Measurements from ENCODE around the gene UMODL1. TPM values are rescaled to one million over a fixed set of nuclear protein-coding genes. Genes with fewer than 3 reads are reported as not detected.

The UMODL1 gene
- total and polyA plus RNA-seq, 10 of the 15 experiments (the other 5 are each of a cell fraction or from before 2014, with no cell fraction given) = 0.01 to 0.11 (median 0.03) TPM; not detected in 5

DNA sequence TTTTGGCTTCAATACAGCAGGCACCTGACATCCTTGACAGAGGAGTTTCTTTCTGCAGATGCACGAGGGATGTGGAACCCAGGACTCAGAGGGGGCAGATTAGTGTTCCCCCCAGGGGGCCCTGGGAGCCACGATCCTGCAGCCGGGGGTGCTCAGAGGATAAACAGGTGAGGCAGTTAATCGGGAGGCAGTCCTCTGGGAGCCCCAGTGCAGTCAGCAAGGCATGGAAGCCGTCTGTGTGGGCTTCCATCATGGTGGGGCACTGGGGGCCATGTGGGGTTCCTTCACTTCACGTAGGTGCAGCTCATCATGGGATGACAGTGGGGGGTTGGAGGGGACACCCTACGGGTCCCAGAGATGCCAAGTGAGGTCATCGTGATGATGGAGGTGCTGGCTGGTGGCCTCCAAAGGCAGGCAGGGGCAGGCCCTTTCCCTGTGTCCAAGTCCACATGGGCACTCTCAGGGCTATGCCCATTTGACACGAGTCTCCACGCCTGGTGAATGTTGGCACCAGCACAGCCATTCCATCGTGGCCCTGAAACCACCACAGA lies 88.5 kb downstream of the UMODL1 start:
- no peak for FAIRE-seq
- TF ChIP-seq MEF2A (IDR thresholded peaks at IDR 0.05; ENCODE audit: insufficient read depth, low read depth, low read length) (no peak), BRCA1 (IDR thresholded peaks at IDR 0.05; ENCODE audit: low read depth, low read length) (no peak), MLLT1 (IDR thresholded peaks at IDR 0.05) (no peak), FOS (IDR thresholded peaks at IDR 0.05; ENCODE audit: borderline replicate concordance, extremely low read depth, insufficient read length) (no peak), KDM1A (IDR thresholded peaks at IDR 0.05; ENCODE audit: borderline replicate concordance) (no peak), ATF7 (IDR thresholded peaks at IDR 0.05; ENCODE audit: low read depth) (no peak), KLF5 (IDR thresholded peaks at IDR 0.05; ENCODE audit: partially characterized antibody) (no peak), STAT1 (conservative IDR thresholded peaks at IDR 0.05) (no peak), REST (IDR thresholded peaks at IDR 0.05; ENCODE audit: low read depth, low read length) (no peak), IKZF1 (conservative IDR thresholded peaks at IDR 0.05) (no peak), NR2C1 (IDR thresholded peaks at IDR 0.05) (no peak), TBL1XR1 (IDR thresholded peaks at IDR 0.05; ENCODE audit: low read depth, low read length) (no peak), RBBP5 (conservative IDR thresholded peaks at IDR 0.05) (no peak), ZNF274 (IDR thresholded peaks at IDR 0.05; ENCODE audit: insufficient read depth, insufficient read length) (no peak), ZNF207 (IDR thresholded peaks at IDR 0.05; ENCODE audit: borderline replicate concordance) (no peak), MEF2B (IDR thresholded peaks at IDR 0.05; ENCODE audit: partially characterized antibody, poor library complexity, severe bottlenecking) (no peak), HCFC1 (IDR thresholded peaks at IDR 0.05; ENCODE audit: low read length) (no peak)
- TF ChIP-seq, protein P1, sequence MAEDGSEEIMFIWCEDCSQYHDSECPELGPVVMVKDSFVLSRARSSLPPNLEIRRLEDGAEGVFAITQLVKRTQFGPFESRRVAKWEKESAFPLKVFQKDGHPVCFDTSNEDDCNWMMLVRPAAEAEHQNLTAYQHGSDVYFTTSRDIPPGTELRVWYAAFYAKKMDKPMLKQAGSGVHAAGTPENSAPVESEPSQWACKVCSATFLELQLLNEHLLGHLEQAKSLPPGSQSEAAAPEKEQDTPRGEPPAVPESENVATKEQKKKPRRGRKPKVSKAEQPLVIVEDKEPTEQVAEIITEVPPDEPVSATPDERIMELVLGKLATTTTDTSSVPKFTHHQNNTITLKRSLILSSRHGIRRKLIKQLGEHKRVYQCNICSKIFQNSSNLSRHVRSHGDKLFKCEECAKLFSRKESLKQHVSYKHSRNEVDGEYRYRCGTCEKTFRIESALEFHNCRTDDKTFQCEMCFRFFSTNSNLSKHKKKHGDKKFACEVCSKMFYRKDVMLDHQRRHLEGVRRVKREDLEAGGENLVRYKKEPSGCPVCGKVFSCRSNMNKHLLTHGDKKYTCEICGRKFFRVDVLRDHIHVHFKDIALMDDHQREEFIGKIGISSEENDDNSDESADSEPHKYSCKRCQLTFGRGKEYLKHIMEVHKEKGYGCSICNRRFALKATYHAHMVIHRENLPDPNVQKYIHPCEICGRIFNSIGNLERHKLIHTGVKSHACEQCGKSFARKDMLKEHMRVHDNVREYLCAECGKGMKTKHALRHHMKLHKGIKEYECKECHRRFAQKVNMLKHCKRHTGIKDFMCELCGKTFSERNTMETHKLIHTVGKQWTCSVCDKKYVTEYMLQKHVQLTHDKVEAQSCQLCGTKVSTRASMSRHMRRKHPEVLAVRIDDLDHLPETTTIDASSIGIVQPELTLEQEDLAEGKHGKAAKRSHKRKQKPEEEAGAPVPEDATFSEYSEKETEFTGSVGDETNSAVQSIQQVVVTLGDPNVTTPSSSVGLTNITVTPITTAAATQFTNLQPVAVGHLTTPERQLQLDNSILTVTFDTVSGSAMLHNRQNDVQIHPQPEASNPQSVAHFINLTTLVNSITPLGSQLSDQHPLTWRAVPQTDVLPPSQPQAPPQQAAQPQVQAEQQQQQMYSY (CRISPR knock-in tag; IDR thresholded peaks at IDR 0.05) = no peak

More for the DNA sequence above, 88.5 kb downstream of the UMODL1 start:
- Histone ChIP-seq H3K36me3 (ENCODE audit: control insufficient read depth in 2 of 2, insufficient read depth in 2 of 2, low read length in 1 of 2) (no peaks in the 10 kb centered on the region), H2AFZ (ENCODE audit: control insufficient read depth, low read depth, low read length) (no peak overlapping the region), H3K4me1 (ENCODE audit: control insufficient read depth, insufficient read depth, low read length) (no peaks in the 10 kb centered on the region), H3K9me3 (replicated peaks; ENCODE audit: control insufficient read depth, insufficient read depth, low read length) (no peaks in the 10 kb centered on the region), H3K27ac (ENCODE audit: control insufficient read depth, insufficient read depth) (no peak overlapping the region), H3K4me2 (ENCODE audit: control insufficient read depth, insufficient read depth) (no peak overlapping the region), H3K9ac (ENCODE audit: control insufficient read depth, insufficient read depth, low read length) (no peak overlapping the region), H3K4me3 (no peak overlapping the region), H3K27me3 (replicated peaks in 1 of 2; ENCODE audit: control insufficient read depth in 2 of 2, insufficient read depth in 2 of 2, low read length in 1 of 2) (peaks cover 0 to 3% of the 10 kb centered on the region in 2 experiments; a peak in 3 of 4 replicates), H3K79me2 (ENCODE audit: control insufficient read depth, insufficient read depth, low read length) (no peaks in the 10 kb centered on the region), H4K20me1 (ENCODE audit: control insufficient read depth, insufficient read depth) (no peaks in the 10 kb centered on the region)
- BruUV-seq (replicated peaks) = no TSS peak
- 10% methylated on average over 11 of the region's 11 CpGs for WGBS (ENCODE audit: insufficient coverage, insufficient replicate concordance, low lambda C conversion rate, missing lambda C conversion rate)
- POLR2A ChIA-PET = no interaction called here
- SMC1A ChIA-PET (ENCODE audit: uncharacterized antibody, unreplicated experiment) = interaction anchor here (1.6 kb wide), 1 partner anchor 79 kb away, joined by 5 read pairs; no protein-coding TSS in a partner anchor
- CTCF ChIA-PET = interaction anchor here (1.1 kb wide), 1 partner anchor 99 kb away, joined by 4 read pairs; no protein-coding TSS in a partner anchor
- no peak for ATAC-seq
- intact Hi-C loops (cut with micrococcal nuclease; ENCODE audit: unreplicated experiment) (no loop called here), in situ Hi-C loops (cut with MboI) (no loop called here)
- no peak for DNase-seq (ENCODE audit: low read depth, low spot score)
- RAD21 ChIA-PET (ENCODE audit: unreplicated experiment) = no interaction called here

Data from GM12878 (cell line).